Measurements from ENCODE around the gene SNAPC1.

Gene SNAPC1

GRCh38 chr14:61797309-61797708, 35.1 kb downstream of the SNAPC1 start:
- TF ChIP-seq CTCF (IDR thresholded peaks at IDR 0.05), result no peak

GRCh38 chr14:61802010-61802568, 39.9 kb downstream of the SNAPC1 start:
- TF ChIP-seq CTCF (IDR thresholded peaks at IDR 0.05), result no peak

GRCh38 chr14:61803755-61804154, 41.5 kb downstream of the SNAPC1 start:
- no peak for TF ChIP-seq CTCF (IDR thresholded peaks at IDR 0.05)

GRCh38 chr14:61805451-61805850, 43.2 kb downstream of the SNAPC1 start:
- TF ChIP-seq CTCF (IDR thresholded peaks at IDR 0.05), result no peak

- TF ChIP-seq CTCF (IDR thresholded peaks at IDR 0.05), result no peak
Measured at GRCh38 chr14:61811882-61812346, 49.7 kb downstream of the SNAPC1 start.

GRCh38 chr14:61812347-61813095, 50.3 kb downstream of the SNAPC1 start, which contains the start of gene SYT16:
Gene SYT16 (plus strand): TSS chr14:61812703.
- no peak for TF ChIP-seq CTCF (IDR thresholded peaks at IDR 0.05)

- no peak for TF ChIP-seq CTCF (IDR thresholded peaks at IDR 0.05)
Measured at GRCh38 chr14:61813096-61813606, 50.9 kb downstream of the SNAPC1 start.
